ENCODE results near the gene ADORA2B.

ADORA2B gene

GRCh38 chr17:15951368-15952047 lies 6.6 kb downstream of the ADORA2B start:
- in situ Hi-C loops (cut with HindIII; ENCODE audit: low sequenced_read_pairs): no loop called here
- no peak overlapping the region for H3K4me3 ChIP-seq (ENCODE audit: low read depth, low read length)
- no peak for DNase-seq (ENCODE audit: low read depth)
- no peak for TF ChIP-seq CTCF (IDR thresholded peaks at IDR 0.05; ENCODE audit: low read depth, low read length, missing control alignments)

GRCh38 chr17:15952048-15952532 lies 7.2 kb downstream of the ADORA2B start:
- no peak for DNase-seq (ENCODE audit: low read depth)
- in situ Hi-C loops (cut with HindIII; ENCODE audit: low sequenced_read_pairs): no loop called here
- TF ChIP-seq CTCF (IDR thresholded peaks at IDR 0.05; ENCODE audit: low read depth, low read length, missing control alignments): no peak
- no peak overlapping the region for H3K4me3 ChIP-seq (ENCODE audit: low read depth, low read length)

GRCh38 chr17:15952916-15953790 lies 8.2 kb downstream of the ADORA2B start:
- no peak for TF ChIP-seq CTCF (IDR thresholded peaks at IDR 0.05; ENCODE audit: low read depth, low read length, missing control alignments)
- in situ Hi-C loops (cut with HindIII; ENCODE audit: low sequenced_read_pairs): no loop called here
- DNase-seq (ENCODE audit: low read depth): no peak
- H3K4me3 ChIP-seq (ENCODE audit: low read depth, low read length): no peak overlapping the region

GRCh38 chr17:15954222-15954621 lies 9.3 kb downstream of the ADORA2B start:
- no peak overlapping the region for H3K4me3 ChIP-seq (ENCODE audit: low read depth, low read length)
- TF ChIP-seq CTCF (IDR thresholded peaks at IDR 0.05; ENCODE audit: low read depth, low read length, missing control alignments): no peak
- no peak for DNase-seq (ENCODE audit: low read depth)

GRCh38 chr17:15955793-15956541 lies 11.0 kb downstream of the ADORA2B start:
- in situ Hi-C loops (cut with HindIII; ENCODE audit: low sequenced_read_pairs): loop anchor here (5.0 kb wide), 1 partner anchor 56 kb away; no protein-coding TSS in a partner anchor
- no peak overlapping the region for H3K4me3 ChIP-seq (ENCODE audit: low read depth, low read length)

More at GRCh38 chr17:15954222-15954621, 9.3 kb downstream of the ADORA2B start:
- in situ Hi-C loops (cut with HindIII; ENCODE audit: low sequenced_read_pairs): no loop called here

More at GRCh38 chr17:15955793-15956541, 11.0 kb downstream of the ADORA2B start:
- no peak for TF ChIP-seq CTCF (IDR thresholded peaks at IDR 0.05; ENCODE audit: low read depth, low read length, missing control alignments)
- DNase-seq (ENCODE audit: low read depth): no peak

Measured in astrocyte of the cerebellum (primary cell).